ENCODE results near the gene SSTR3.
"Not testable (repeated sequence)": the region's sequence is repeated elsewhere in the genome, so short reads cannot be mapped to it uniquely, and the experiment has no call there.

Gene SSTR3

DNA sequence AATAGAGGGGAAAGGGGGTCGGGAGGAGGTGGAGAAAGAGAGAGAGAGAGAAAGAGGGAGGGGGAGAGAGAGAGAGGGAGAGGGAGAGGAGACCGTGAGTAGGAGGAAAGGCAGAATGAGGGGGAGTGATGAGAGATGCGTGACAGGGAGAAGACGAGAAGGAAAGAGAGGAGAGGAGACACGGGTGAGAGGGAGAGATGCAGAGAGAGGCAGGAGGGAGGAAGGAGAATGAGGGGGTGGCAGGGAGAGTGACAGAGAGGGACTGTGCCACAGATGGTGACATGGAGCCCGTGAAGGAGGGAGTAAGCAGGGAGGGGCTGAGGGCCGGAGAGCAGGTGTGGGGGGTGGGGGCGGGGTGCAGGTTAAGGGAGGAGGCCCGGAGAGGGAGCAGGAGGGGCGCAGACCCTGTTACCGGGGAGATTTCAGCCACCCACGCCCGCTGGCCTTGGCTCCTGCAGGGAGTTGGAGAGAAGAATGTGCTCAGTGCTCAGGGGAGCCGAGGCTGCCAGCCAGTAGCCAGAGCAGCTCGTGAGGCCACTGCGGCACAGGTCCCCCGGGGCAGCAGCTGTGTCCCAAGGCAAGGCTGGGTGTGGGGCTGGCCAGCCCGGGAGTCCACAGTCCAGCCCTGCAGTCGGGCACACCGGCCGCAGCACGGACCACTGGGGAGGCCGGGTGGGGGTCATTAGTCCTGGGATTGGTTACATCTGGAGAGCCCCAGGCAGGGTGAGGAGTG lies at the start of gene SSTR3:
SSTR3 (minus strand) TSS at position 304 of the 733 bp plus-strand sequence. CDS start 4,674 bp downstream, outside the sequence.
- no peak for DNase-seq

DNA sequence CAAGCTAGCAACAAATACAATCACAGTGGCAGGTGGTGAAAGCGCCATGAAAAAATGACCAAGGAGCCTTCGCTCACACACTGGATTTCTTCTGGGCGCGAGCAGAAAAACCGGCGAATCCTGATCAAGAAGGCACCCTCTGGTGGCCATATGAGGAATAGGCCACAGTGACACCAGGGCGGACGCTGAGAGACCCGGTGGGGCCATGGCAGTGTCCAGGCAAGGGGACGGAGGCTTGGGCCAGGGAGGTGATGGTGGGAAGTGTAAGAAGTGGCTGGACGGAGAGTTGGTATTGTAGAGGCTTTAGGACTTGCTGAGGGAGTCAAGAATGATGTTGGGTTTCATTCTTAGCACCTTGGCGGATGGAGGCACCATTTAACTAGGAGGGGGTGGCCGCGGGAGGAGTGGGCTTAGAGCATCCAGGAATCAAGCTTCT lies 48.6 kb upstream of the SSTR3 start:
- peak; percentile 65 for DNase-seq

DNA sequence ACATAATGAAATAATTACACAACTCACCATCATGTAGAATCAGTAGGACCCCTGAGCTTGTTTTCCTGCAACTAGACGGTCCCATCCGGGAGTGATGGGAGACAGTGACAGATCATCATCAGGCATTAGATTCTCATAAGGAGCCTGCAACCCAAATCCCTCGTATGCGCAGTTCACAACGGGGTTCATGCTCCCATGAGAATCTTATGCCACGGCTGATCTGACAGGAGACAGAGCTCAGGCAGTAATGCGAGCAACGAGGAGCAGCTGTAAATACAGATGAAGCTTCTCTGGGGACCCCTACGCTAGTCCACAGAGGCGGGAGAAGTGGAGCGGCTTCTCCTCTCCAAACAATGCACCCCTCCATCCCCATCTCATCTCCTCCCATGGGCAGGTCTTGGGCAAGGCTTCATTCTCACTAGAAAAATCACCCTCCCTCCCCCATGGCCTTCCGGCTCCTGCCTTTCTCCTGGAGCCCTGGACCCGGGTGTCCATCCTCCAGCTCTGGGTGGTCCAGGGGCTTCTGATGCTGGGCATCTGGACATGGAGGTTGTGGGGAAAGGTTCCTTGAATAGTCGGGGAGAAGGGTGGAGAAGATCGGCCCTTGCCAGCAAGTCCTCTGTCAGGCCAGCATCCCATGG lies 48.0 kb upstream of the SSTR3 start:
- peak; percentile 28 for DNase-seq

DNA sequence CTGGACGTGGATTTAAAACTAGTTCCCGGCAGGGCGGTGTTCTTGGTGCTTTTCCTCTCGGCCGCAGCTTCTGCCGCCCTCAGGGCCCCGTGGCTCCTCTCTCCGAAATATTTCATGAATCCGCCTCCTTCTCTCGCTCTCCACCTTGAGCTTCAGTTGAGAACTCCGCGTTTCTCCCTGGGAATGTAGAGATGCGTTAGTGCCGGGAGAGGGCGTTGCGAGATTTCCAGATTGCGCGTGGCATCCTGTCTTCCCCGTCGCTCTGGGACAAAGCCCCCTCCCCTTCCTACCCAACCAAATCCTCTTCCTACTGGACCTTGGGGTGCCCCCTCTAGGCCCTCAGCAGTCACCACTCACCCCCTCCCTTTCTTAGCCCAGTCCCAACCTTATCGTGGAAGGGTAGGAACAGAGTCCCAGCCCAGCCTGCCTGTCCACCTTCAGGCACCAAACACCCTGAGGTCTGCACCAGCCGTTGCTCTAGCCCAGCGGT lies 47.3 kb upstream of the SSTR3 start:
- peak; percentile 36 for DNase-seq

DNA sequence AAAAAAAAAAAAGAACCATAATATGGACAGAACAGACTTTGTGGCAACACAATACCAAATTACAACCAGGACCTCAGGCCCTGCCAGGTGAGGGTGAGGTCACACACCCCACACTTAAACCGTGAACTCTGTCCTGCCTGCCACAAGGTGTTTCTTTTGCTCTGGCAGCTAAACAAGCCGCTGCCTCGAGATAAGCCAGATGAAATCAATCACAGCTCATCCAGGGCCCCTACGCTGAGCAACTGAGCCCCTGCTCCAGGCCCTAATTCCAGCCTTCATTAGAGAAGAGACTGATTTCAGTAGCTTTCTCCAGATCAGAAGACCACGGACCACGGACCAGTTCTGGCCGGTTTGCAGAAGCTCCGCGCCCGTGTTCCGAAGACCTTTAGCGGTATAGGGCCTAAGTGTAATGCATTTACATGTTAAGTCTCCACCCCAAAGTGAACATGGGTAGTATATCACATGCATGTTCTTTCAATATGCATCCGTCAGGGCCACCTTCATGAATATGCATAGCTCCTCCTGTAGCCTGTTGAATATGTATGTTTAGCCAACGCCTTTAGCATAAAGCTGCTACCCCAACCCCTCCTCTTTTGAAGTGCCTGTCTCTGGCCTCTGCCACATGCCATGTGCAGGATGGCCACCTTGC lies 46.6 kb upstream of the SSTR3 start:
- no peak for DNase-seq

DNA sequence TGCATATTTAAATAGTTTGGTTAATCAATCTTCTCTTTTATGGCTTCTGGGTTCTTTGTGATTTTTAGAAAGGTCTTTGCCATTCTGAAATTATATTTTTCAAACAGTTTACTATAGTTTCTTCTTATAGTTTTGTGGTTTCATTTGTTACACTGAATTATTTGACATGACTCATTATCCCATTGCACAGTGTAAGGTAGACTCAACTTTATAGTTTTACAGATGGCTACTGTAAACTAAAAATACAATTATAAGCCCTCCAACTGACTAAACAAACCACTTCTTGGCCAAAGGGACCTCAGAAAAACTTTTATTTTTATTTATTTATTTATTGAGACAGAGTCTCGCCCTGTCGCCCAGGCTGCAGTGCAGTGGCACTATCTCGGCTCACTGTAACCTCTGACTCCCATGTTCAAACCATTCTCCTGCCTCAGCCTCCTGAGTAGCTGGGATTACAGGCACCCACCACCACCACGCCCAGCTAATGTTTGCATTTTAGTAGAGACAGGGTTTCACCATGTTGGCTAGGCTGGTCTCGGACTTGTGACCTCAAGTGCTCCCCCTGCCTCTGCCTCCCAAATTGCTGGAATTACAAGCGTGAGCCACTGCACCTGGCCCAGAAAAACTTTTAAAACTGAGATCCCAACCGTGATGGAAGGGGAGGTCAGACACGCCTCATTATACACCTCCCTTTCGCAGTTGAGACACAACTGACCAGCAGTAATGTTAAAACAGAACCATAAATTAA lies 45.9 kb upstream of the SSTR3 start:
- DNase-seq = no peak

DNA sequence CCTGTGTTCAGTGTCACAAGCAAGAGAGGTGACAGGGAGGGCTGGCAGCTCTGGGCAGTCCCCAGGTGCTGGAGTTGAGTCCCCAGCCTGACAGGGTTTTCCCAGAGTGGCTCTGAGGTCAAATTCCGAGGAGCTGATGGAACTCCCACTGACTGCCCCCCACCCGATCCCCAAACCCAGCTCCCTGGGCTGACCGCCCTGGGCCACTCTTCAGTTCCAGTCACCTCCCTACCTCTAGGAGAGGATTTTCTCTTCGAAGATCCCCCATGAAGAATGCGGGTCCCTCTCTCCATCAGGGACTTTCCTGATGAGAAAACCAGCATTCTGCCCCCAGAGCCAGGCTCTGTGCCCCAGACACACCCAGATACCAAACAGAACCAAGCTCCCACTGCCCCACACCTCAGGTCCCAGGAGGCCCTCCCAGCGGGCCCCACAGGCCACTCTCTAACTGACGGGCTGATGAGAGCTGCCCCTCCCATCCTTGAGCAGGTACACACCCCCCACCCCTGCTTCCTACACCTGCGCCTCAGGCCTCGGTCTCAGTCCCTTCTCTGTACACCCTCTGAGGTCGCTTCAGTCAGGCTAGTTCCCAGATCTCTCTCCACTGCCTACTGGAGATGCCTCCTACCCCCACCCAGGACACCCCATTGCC lies 43.9 kb upstream of the SSTR3 start:
- DNase-seq = no peak

DNA sequence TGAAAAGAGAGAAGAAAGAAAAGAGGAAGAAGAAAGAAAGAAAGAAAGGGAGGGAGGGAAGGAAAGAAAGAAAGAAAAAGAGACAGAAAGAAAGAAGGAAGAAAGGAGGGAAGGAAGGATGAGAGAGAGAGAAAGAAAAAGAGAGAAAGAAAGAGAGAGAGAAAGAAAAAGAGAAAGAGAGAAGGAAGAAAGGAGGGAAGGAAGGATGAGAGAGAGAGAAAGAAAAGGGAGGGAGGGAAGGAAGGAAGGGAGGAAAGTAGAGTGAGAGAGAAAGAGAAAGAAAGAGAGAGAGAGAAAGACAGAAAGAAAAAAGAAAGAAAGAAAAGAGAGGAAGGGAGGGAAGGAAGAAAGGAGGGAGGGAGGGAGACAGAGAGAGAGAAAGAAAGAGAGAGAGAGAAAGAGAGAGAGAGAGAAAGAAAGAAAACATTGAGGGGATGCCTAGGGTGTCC lies 43.3 kb upstream of the SSTR3 start:
- DNase-seq = no peak

DNA sequence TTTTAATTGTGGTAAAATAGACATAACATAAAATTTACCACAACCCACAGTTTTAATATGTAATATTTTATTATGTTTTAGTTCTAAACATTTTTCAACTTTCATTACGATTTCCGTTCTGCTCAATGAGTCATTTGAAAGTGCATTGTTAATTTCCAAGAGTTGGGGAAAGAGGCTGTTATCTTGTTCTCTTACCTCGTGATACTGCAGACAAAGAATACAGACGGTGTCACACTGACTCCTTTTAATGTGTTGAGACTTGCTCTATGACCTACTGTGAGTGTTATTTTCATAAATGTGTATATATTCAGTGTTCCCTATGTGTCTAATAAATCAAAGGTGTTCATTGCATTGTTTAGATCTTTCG lies 42.6 kb upstream of the SSTR3 start:
- DNase-seq = no peak

DNA sequence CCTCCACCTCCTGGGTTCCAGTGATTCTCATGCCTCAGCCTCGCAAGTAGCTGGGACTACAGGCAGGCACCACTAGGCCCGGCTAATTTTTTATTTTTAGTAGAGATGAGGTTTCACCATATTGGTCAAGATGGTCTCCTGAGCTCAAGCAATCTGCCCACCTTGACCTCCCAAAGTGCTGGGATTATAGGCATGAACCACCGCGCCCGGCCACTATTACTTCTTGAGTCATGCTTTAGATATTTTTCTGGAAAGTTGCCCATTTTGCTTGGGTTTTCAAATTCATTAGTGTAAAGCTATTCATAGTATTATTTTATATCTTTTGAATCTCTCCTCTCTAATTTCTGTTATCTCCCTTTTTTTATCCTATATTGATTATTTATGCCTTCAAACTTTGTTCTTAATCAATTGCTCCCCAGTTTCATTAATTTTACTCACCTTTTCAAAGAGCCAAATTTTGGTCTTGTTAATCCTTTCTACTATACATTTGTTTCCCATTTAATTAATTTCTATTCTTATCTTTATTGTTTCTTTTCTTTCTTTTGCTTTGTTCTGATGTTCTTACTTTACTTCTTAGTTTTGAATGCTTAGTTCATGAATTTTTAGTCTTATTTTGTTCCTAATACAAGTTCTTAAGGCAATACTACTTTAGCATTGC lies 42.1 kb upstream of the SSTR3 start:
- no peak for DNase-seq

DNA sequence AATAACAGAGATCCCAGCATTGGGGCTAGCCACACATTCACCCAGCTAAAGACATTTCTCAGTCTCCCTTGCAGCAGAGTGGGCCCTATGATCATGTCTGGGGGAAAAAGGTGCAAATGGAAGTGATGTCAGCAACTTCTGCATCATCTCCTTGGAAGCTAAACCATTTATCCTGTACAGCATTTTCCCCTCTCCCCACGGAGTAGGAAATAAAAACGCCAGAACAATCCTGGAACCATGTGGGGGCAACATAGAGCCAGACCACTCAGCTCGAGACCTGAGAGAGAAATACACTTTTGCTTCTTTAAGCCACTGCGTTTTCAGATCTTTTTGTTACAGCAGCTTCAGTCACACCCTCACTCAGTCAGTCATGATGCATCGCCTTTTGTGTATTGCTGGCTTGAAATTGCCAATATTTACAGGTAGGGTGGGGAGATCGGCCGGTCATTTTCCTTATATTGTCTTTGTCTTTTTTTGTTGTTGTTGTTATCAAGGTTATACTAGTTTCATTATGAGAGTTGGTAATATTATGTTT lies 40.9 kb upstream of the SSTR3 start:
- peak; percentile 7 for DNase-seq

DNA sequence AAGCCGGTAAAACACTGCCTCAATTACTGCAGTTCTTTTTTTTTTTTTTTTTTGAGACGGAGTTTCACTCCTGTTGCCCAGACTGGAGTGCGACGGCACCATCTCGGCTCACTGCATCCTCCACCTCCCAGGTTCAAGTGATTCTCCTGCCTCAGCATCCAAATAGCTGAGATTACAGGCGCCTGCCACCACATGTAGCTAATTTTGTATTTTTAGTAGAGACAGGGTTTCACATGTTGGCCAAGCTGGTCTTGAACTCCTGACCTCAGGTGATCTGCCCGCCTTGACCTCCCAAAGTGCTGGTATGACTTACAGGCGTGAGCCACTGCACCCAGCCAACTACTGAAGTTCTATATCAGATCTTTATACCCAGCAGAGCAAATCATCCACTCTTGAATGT lies 39.6 kb upstream of the SSTR3 start:
- not testable (repeated sequence) for DNase-seq

DNA sequence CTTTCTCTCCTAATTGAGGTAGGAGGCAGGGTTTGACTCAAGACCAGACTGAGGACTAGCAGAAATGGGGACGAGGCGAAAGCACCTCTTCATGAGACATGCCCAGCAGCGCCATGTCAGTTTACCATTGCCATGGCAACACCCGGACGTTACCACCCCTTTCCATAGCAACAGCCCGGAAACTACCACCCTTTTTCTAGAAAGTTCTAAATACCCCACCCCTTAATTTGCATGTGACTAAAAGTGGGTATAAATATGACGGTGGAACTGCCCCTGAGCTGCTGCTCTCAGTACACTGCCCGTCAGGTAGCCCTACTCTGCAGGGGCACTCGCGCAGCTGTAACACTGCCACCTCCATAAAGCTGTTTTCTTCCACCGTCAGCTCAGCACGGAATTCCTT lies 37.7 kb upstream of the SSTR3 start:
- DNase-seq = no peak

DNA sequence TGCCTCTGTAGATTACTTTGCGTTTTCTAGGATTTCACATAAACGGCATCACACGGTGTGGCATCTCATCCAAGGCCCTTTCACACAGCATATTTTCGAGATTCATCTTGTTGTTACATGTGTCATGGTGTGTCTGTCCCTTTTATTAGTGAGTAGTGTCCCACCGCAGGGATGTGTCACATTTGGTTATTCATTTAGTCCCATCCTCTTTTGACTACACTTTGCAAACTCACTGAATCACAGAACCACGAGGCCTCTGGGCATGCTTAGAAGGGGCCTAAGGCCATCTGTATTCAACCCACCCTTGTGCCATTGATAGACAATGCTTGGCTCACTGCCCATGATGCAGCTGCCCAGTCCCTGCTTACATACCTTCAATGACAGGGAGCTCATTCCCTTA lies 36.0 kb upstream of the SSTR3 start:
- peak; percentile 31 for DNase-seq

DNA sequence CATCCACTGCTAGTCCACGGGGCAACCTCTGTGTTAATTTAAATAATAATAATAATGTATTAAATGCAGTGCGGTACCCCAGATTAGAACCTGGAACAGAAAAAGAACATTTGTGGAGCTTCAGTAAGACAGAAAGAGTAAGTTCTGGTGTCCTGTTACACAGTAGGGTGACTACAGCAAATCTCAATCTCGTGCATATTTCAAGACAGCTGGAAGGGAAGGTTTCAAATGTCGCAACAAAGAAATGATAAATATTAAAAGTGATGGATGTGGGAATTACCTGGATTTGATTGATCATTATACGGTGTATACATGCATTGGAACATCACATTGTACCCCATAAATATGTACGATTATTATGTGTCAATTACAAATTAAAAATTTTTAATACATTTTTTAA lies 33.5 kb upstream of the SSTR3 start:
- no peak for DNase-seq

DNA sequence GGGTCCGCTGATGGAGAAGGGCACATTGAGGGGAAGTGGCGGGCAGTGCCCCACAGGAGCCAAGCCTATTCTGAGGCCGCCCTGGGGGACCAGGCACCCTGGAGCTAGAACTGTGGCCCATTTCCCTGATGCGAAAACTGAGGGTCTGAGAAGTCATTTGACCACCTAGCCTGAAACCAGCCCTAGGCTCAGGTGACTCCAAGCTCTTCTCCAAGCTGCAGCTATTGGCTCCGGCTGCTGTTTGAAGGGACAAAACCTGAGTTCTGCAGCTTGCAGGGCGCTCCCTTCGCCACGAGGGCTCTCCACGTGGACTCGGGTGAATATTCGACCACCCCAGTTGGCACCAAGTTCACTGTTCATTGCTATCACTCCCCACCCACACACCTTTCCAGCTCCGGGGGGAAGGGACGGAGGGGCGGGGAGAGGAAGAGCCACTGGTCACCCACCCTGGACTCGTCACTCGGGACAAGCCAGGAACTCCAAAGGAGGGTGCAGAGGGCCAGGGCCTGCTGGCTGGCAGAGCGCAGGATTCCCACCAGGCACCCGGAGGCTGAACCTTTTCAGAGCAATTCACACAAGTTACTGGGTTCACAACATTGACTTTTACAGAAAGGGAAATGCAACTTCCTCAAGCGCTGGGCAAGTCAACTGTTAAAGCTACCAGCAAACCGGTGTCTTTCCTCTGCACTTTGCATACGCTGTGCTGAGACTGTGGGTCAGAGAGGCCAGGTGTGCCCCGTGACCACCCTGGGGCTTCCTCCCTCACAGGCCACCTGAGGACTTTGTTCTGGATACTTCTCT lies 32.8 kb upstream of the SSTR3 start:
- DNase-seq = peak; percentile 30

DNA sequence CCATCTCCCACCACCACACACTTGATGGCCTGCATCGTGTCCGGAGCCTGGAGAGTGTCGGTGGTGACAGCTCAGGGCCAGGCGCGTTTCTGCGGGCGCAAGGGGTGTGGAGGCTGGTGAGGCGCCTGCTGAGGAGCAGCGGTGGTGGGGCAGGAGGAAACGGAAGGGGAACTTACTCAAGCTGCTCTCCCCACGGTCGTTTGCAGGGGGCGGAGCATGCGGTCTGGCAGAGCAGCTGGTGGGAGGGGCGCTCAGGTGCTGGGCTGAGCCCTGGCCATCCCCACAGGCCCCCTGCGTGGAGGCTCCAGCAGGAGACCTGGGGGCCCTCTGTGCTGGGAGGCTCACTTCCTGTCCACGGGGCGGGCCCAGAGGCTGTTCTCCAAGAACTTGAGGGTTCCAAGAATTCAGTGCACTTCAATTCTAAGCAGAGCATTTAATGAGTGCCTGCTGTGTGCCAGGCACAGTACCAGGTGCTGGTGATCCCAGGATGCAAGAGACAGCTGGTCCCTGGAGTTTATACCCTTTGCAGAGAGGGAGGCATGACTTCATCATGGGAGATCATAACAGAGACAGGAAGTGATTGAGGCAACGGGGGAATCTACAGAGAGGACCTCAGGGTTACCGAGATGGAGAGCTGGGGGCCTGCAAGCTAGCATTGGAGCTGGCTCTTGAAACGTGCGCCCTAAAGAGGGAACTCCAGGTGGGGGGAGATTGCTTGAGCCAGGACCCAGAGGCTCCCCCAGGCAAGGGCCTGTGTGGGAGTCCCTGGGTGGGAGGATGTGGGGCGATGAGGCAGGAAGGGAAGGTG lies 32.0 kb upstream of the SSTR3 start, which contains the start of gene RAC2:
RAC2 (minus strand) TSS at position 156 of the 808 bp plus-strand sequence; CDS start at position 35, 121 bp downstream.
- peak; percentile 83 for DNase-seq

DNA sequence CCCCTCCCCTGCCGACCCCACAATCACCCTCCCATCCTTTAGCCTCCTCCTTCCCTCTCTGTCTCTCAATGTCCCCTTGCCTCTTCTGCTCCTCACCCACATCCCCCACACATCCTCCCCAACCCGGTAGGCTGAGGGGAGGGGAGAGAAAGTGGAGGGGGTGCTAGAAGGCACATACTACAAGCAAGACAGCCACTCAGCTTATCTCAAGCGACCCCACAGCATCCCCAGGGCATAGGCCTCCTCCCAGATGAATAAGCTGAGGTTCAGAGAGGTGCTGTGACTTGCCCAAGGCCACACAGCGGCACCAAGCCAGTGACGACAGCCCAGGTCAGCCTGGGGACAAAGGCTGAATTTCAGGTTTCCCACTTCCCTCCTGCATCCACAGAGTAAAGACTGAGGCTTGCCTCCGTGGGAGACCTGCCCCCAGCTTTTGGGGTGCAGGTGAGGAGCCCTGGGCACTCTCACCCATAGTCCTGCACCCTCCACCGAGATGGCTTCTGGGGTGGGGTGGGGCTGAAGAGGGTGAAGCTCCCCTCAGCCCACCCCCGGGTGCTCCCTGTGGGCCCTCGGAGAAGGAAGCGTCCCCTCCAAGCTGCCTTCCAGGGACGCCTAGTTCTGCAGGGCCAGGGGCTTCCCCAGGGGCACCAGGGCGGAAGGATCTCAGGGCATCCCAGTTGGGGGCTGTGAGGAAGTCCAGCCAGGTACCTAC lies 31.3 kb upstream of the SSTR3 start:
- DNase-seq = peak; percentile 40

DNA sequence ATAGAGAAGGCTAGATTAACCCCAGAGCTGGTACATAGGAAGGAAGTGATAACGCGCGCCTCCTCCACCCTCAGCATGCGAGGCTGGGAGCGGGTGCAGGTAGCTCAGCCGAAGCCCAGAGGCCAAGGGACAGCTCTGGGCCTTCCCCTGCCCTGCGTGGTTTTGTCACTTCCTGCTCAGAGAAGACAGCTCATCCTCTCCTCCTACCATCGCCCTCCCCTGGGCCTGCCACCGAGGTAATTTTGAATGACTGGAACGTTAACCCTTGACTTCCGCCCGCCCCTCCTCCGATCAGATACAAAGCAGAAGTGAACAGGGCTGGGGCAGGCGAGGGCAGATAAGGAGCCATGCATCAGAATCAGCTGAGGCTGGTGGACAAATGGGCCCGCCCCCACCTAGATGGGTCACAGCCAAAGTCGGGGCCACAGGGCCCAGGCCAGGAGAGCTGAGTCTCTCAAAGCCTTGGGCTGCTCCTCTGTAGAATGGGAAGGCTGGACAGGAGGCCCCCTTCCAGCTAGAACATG lies 30.2 kb upstream of the SSTR3 start:
- peak; percentile 87 for DNase-seq
